NB4 (cell line): ENCODE data around the gene SERPINB1.

ENCODE experiments used
- POLR2A ChIP-seq: IDR thresholded peaks from 2 replicates; pipeline ENCODE4 v1.6.1; 2011; ENCODE audit warnings: mild to moderate bottlenecking; ENCODE audit not compliant: insufficient read length; ENCODE audit errors: extremely low read depth
- TF ChIP-seq, protein P1 (sequence below): IDR thresholded peaks from one replicate; pipeline ENCODE4 v1.5.1; 2012; ENCODE audit warnings: low read depth, low read length

DNA sequence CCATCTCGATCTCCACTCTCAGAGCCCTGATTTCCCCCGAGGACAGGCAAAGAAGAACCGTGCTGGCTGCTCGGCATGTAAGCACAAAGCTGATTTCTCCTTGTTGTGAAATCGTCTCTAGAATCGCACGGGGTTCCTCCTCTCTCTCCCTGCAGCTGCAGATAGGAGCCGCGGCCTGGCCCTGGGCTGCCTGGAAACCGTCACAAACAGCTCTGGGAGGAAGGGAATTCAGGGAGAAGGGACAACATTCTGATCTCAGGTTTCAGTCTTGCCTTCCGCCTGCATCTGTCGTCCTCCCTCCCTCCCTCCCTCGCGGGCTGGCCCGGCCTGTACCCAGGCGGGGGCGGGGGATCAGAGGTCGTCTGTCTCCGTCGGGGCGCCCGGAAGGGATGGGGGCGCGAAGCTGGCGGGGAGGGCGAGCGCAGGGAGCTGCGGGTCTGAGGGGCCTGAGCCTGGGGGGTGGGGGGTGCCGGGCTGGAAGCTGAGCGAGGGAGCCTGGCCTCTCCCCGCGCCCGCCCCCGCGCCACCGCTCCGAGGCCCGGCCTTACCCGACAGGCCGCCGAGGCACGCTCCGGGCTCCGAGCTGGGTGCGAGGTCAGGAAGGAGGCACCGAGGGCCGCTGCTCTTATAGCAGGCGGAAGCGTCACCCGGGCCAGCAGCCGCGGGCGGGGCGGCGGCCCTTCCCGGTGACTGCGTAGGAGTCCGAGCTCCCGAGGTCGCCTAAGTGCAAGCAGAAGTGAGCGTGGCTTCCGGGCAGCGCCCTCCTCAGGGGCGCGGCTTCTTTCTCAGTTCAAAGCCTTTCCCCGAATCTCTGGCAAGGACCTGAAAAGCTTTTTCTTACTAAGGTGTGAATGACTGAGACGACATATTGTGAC is at the start of gene SERPINB1:
- TF ChIP-seq, protein P1, sequence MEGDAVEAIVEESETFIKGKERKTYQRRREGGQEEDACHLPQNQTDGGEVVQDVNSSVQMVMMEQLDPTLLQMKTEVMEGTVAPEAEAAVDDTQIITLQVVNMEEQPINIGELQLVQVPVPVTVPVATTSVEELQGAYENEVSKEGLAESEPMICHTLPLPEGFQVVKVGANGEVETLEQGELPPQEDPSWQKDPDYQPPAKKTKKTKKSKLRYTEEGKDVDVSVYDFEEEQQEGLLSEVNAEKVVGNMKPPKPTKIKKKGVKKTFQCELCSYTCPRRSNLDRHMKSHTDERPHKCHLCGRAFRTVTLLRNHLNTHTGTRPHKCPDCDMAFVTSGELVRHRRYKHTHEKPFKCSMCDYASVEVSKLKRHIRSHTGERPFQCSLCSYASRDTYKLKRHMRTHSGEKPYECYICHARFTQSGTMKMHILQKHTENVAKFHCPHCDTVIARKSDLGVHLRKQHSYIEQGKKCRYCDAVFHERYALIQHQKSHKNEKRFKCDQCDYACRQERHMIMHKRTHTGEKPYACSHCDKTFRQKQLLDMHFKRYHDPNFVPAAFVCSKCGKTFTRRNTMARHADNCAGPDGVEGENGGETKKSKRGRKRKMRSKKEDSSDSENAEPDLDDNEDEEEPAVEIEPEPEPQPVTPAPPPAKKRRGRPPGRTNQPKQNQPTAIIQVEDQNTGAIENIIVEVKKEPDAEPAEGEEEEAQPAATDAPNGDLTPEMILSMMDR: no peak
- TF ChIP-seq POLR2A: peak; percentile 42
